Erythroblast (primary cell): ENCODE data around the gene ACACB.

Source experiments
- GATA1 ChIP-seq: IDR thresholded peaks from 2 replicates; pipeline ENCODE4 v1.6.1; 2011; ENCODE audit warnings: low read depth, mild to moderate bottlenecking, control low read depth, low read length, moderate library complexity
- POLR2A ChIP-seq: IDR thresholded peaks from 2 replicates; pipeline ENCODE4 v1.6.1; 2011; ENCODE audit warnings: mild to moderate bottlenecking, low read length

DNA sequence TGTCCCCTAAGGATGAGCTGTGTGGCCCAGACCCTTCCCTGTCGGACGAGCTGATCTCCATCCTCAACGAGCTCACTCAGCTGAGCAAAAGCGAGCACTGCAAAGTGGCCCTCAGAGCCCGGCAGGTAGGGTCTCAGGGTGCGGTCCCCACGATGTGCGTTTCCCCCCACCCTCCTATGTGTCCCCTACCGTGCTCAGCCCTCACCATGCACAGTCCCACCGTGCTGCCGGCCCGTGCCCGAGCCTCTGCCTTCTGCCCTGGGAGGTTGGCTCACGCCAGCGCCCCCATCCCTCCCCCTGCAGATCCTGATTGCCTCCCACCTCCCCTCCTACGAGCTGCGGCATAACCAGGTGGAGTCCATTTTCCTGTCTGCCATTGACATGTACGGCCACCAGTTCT lies 106.1 kb downstream of the ACACB start:
- TF ChIP-seq POLR2A, result no peak
- TF ChIP-seq GATA1, result no peak
